ENCODE data around the gene TPBGL.

TPBGL gene

GRCh38 chr11:75208446-75208845 lies 32.1 kb upstream of the TPBGL start:
- DNase-seq (ENCODE audit: extremely low read depth in 1 of 2, low read depth in 1 of 2): no peak

GRCh38 chr11:75212411-75212810 lies 28.2 kb upstream of the TPBGL start:
- no peak for DNase-seq (ENCODE audit: extremely low read depth in 1 of 2, low read depth in 1 of 2)

- DNase-seq (ENCODE audit: extremely low read depth in 1 of 2, low read depth in 1 of 2): peak; percentile 28 to 54
These were observed 26.2 kb upstream of the TPBGL start for GRCh38 chr11:75214411-75214821.

- no peak for DNase-seq (ENCODE audit: extremely low read depth in 1 of 2, low read depth in 1 of 2)
These were observed 25.7 kb upstream of the TPBGL start for GRCh38 chr11:75214843-75215242.

- no peak for DNase-seq (ENCODE audit: extremely low read depth in 1 of 2, low read depth in 1 of 2)
These were observed 20.7 kb upstream of the TPBGL start for GRCh38 chr11:75219869-75220268.

GRCh38 chr11:75223954-75224643 lies 16.5 kb upstream of the TPBGL start:
- no peak for DNase-seq (ENCODE audit: extremely low read depth in 1 of 2, low read depth in 1 of 2)

GRCh38 chr11:75225794-75226193 lies 14.8 kb upstream of the TPBGL start:
- no peak for DNase-seq (ENCODE audit: extremely low read depth in 1 of 2, low read depth in 1 of 2)

GRCh38 chr11:75229466-75229865 lies 11.1 kb upstream of the TPBGL start:
- no peak for DNase-seq (ENCODE audit: extremely low read depth in 1 of 2, low read depth in 1 of 2)

- no peak for DNase-seq (ENCODE audit: extremely low read depth in 1 of 2, low read depth in 1 of 2)
These were observed 10.0 kb upstream of the TPBGL start for GRCh38 chr11:75230621-75231020.

GRCh38 chr11:75233754-75234172 lies 6.8 kb upstream of the TPBGL start:
- no peak for DNase-seq (ENCODE audit: extremely low read depth in 1 of 2, low read depth in 1 of 2)

- no peak for DNase-seq (ENCODE audit: extremely low read depth in 1 of 2, low read depth in 1 of 2)
These were observed 4.5 kb upstream of the TPBGL start for GRCh38 chr11:75236062-75236461.

- no peak for DNase-seq (ENCODE audit: extremely low read depth in 1 of 2, low read depth in 1 of 2)
These were observed 3.5 kb upstream of the TPBGL start for GRCh38 chr11:75237050-75237449.

- DNase-seq (ENCODE audit: extremely low read depth in 1 of 2, low read depth in 1 of 2): no peak
These were observed 1.8 kb upstream of the TPBGL start for GRCh38 chr11:75238595-75239440.

GRCh38 chr11:75239531-75240290 lies 863 bp upstream of the TPBGL start:
- no peak for DNase-seq (ENCODE audit: extremely low read depth in 1 of 2, low read depth in 1 of 2)

- DNase-seq (ENCODE audit: extremely low read depth in 1 of 2, low read depth in 1 of 2): peak; percentile 57 to 79
These were observed 697 bp downstream of the TPBGL start for GRCh38 chr11:75241036-75241905.

GRCh38 chr11:75241906-75242644 lies 1.5 kb downstream of the TPBGL start:
- no peak for DNase-seq (ENCODE audit: extremely low read depth in 1 of 2, low read depth in 1 of 2)

- DNase-seq (ENCODE audit: extremely low read depth in 1 of 2, low read depth in 1 of 2): no peak
These were observed 2.4 kb downstream of the TPBGL start for GRCh38 chr11:75242722-75243600.

- no peak for DNase-seq (ENCODE audit: extremely low read depth in 1 of 2, low read depth in 1 of 2)
These were observed 3.7 kb downstream of the TPBGL start for GRCh38 chr11:75244052-75244814.
